PFSK-1 (cell line): ENCODE data around the gene TACO1.

Experiments used
- POLR2AphosphoS5 ChIP-seq: IDR thresholded peaks from 2 replicates; pipeline ENCODE4 v1.6.1; 2012; ENCODE audit warnings: low read depth, mild to moderate bottlenecking, control low read depth, low read length, moderate library complexity
- SIN3A ChIP-seq: IDR thresholded peaks from 2 replicates; pipeline ENCODE4 v1.6.1; 2012; ENCODE audit warnings: mild to moderate bottlenecking, low read length, moderate library complexity, borderline replicate concordance; ENCODE audit not compliant: insufficient read depth

DNA sequence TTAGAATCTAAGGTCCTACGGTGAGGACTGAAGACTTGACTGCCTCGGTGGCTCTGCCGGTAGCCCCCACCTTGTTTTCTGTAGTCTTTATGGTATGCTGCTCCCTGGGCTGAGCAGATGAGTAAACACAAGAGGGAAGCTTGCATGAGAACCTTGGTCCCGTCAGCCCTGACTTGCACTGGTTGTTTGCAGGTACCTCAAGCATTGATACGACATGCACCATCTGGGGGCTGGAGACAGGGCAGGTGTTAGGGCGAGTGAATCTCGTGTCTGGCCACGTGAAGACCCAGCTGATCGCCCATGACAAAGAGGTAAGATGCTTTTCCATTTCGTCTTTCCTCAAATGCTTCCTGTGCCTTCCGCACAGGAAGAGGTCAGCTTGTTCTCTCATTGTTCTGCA is 21.1 kb upstream of the TACO1 start:
- TF ChIP-seq SIN3A (no peak), POLR2AphosphoS5 (no peak)
